ENCODE results near the gene COX19. TPM values are rescaled to one million over a fixed set of nuclear protein-coding genes. Genes with fewer than 3 reads are reported as not detected.

COX19 gene
- total and polyA plus RNA-seq, 2 of the 13 experiments (the other 11 are each of a cell fraction or from before 2014, with no cell fraction given), result 11.5 to 21.7 TPM

- ChIA-PET CTCF (ENCODE audit: low intra/inter-chr PET ratio, low total read pairs) (no interaction called here), POLR2A (no interaction called here)
- H3K9ac ChIP-seq (ENCODE audit: insufficient read depth, low read depth, low read length), result no peak overlapping the region
- no peak overlapping the region for H2AFZ ChIP-seq (ENCODE audit: low read length)
- DNase-seq (ENCODE audit: low spot score) (no peak), FAIRE-seq (no peak), ATAC-seq (no peak)
- peaks cover 35% of the 10 kb centered on the region for H3K4me1 ChIP-seq (ENCODE audit: insufficient read depth, low read length)
- in situ Hi-C loops (cut with HindIII; ENCODE audit: extremely low pct_ligation_motif_present, low pct_unique_long_range_greater_than_20kb) (no loop called here), intact Hi-C loops (cut with micrococcal nuclease; ENCODE audit: unreplicated experiment) (no loop called here)
- peak overlapping the region; percentile 42 for H3K27ac ChIP-seq (ENCODE audit: extremely low read length, insufficient read depth, low read length)
- peaks cover 6% of the 10 kb centered on the region for H3K79me2 ChIP-seq (ENCODE audit: insufficient read depth, low read length)
- BruUV-seq (replicated peaks), result no TSS peak
- no peak overlapping the region for H3K4me2 ChIP-seq (ENCODE audit: low read depth, low read length)
- no peaks in the 10 kb centered on the region for H4K20me1 ChIP-seq (ENCODE audit: insufficient read depth, low read length)
- WGBS (ENCODE audit: low lambda C conversion rate), result 97% methylated on average over 28 of the region's 34 CpGs
- no peaks in the 10 kb centered on the region for H3K9me3 ChIP-seq (ENCODE audit: low read length)
- H3K4me3 ChIP-seq (replicated peaks in 1 of 3; ENCODE audit: insufficient read depth in 1 of 3, low read depth in 2 of 3, low read length in 3 of 3), result no peak overlapping the region
- H3K27me3 ChIP-seq (ENCODE audit: control insufficient read depth in 1 of 2, insufficient read depth in 2 of 2, low read length in 2 of 2), result no peaks in the 10 kb centered on the region
- TF ChIP-seq KAT7 (CRISPR knock-in tag; IDR thresholded peaks at IDR 0.05; ENCODE audit: borderline replicate concordance) (no peak), ZNF644 (CRISPR knock-in tag; IDR thresholded peaks at IDR 0.05; ENCODE audit: low read depth) (no peak), ZFP62 (CRISPR knock-in tag; IDR thresholded peaks at IDR 0.05) (no peak)
- peaks cover 2 to 9% of the 10 kb centered on the region in 2 experiments; a peak in 3 of 5 replicates for H3K36me3 ChIP-seq (replicated peaks in 1 of 2; ENCODE audit: control insufficient read depth in 1 of 2, insufficient read depth in 2 of 2, low read length in 2 of 2)
These were observed 42.4 kb upstream of the COX19 start for GRCh38 chr7:1017586-1018333.

GRCh38 chr7:1016577-1017531 is 41.5 kb upstream of the COX19 start:
- Histone ChIP-seq H3K4me2 (ENCODE audit: low read depth, low read length) (no peak overlapping the region), H4K20me1 (ENCODE audit: insufficient read depth, low read length) (no peaks in the 10 kb centered on the region), H3K4me3 (replicated peaks in 1 of 3; ENCODE audit: insufficient read depth in 1 of 3, low read depth in 2 of 3, low read length in 3 of 3) (no peak overlapping the region), H3K27me3 (ENCODE audit: control insufficient read depth in 1 of 2, insufficient read depth in 2 of 2, low read length in 2 of 2) (no peaks in the 10 kb centered on the region), H3K9ac (ENCODE audit: insufficient read depth, low read depth, low read length) (no peak overlapping the region), H2AFZ (ENCODE audit: low read length) (no peak overlapping the region), H3K9me3 (ENCODE audit: low read length) (no peaks in the 10 kb centered on the region), H3K27ac (ENCODE audit: extremely low read length, insufficient read depth, low read length) (no peak overlapping the region), H3K4me1 (ENCODE audit: insufficient read depth, low read length) (peaks cover 35% of the 10 kb centered on the region), H3K79me2 (ENCODE audit: insufficient read depth, low read length) (peaks cover 6% of the 10 kb centered on the region), H3K36me3 (replicated peaks in 1 of 2; ENCODE audit: control insufficient read depth in 1 of 2, insufficient read depth in 2 of 2, low read length in 2 of 2) (peaks cover 2 to 9% of the 10 kb centered on the region in 2 experiments; a peak in 3 of 5 replicates)
- 96% methylated on average over 21 of the region's 51 CpGs for WGBS (ENCODE audit: low lambda C conversion rate)
- no TSS peak for BruUV-seq (replicated peaks)
- ATAC-seq (no peak), FAIRE-seq (no peak), DNase-seq (ENCODE audit: low spot score) (no peak)
- in situ Hi-C loops (cut with HindIII; ENCODE audit: extremely low pct_ligation_motif_present, low pct_unique_long_range_greater_than_20kb), result no loop called here
- POLR2A ChIA-PET, result no interaction called here
- intact Hi-C loops (cut with micrococcal nuclease; ENCODE audit: unreplicated experiment), result no loop called here
- CTCF ChIA-PET (ENCODE audit: low intra/inter-chr PET ratio, low total read pairs), result no interaction called here
- no peak for TF ChIP-seq KDM1A (CRISPR knock-in tag; IDR thresholded peaks at IDR 0.05)
- peak; percentile 68 for TF ChIP-seq AGO2 (optimal IDR thresholded peaks at IDR 0.05; ENCODE audit: low read depth, low read length)
- TF ChIP-seq ZNF138 (CRISPR knock-in tag; IDR thresholded peaks at IDR 0.05; ENCODE audit: low read depth), result no peak
- TF ChIP-seq PAX8 (CRISPR knock-in tag; IDR thresholded peaks at IDR 0.05; ENCODE audit: borderline replicate concordance), result no peak
- TF ChIP-seq PAF1 (CRISPR knock-in tag; IDR thresholded peaks at IDR 0.05), result no peak
- TF ChIP-seq ZBTB46 (CRISPR knock-in tag; IDR thresholded peaks at IDR 0.05; ENCODE audit: borderline replicate concordance), result no peak
- TF ChIP-seq SPEN (CRISPR knock-in tag; IDR thresholded peaks at IDR 0.05; ENCODE audit: low read depth), result peak; percentile 19; the same call in 1 of the 2 replicates
- no peak for TF ChIP-seq ZBTB39 (CRISPR knock-in tag; IDR thresholded peaks at IDR 0.05)
